HG02798 (cell line): ENCODE measurements around the gene RAB10.
"Not testable (repeated sequence)": the region's sequence is repeated elsewhere in the genome, so short reads cannot be mapped to it uniquely, and the experiment has no call there.

Source experiments
- ATAC-seq: cut with Tn5 transposase; IDR thresholded peaks from one replicate; pipeline ENCODE4 v1.9.1; 2021; ENCODE audit warnings: mild to moderate bottlenecking; ENCODE audit not compliant: unreplicated experiment, poor library complexity

The RAB10 gene

GRCh38 chr2:26052740-26053139 is 18.9 kb downstream of the RAB10 start:
- ATAC-seq: no peak

- no peak for ATAC-seq
Measured at GRCh38 chr2:26054598-26055348, 20.9 kb downstream of the RAB10 start.

GRCh38 chr2:26058390-26058789 is 24.5 kb downstream of the RAB10 start:
- no peak for ATAC-seq

GRCh38 chr2:26059542-26059941 is 25.7 kb downstream of the RAB10 start:
- ATAC-seq: no peak

- ATAC-seq: no peak
Measured at GRCh38 chr2:26061539-26061938, 27.7 kb downstream of the RAB10 start.

- no peak for ATAC-seq
Measured at GRCh38 chr2:26064846-26065245, 31.0 kb downstream of the RAB10 start.

GRCh38 chr2:26067186-26067974 is 33.5 kb downstream of the RAB10 start:
- ATAC-seq: no peak

- ATAC-seq: no peak
Measured at GRCh38 chr2:26067980-26068507, 34.2 kb downstream of the RAB10 start.

GRCh38 chr2:26068602-26069298 is 34.9 kb downstream of the RAB10 start:
- peak; percentile 92 for ATAC-seq

- no peak for ATAC-seq
Measured at GRCh38 chr2:26070730-26071129, 36.8 kb downstream of the RAB10 start.

GRCh38 chr2:26072925-26073768 is 39.3 kb downstream of the RAB10 start:
- no peak for ATAC-seq

- ATAC-seq: no peak
Measured at GRCh38 chr2:26073830-26074229, 39.9 kb downstream of the RAB10 start.

- no peak for ATAC-seq
Measured at GRCh38 chr2:26074676-26075075, 40.8 kb downstream of the RAB10 start.

GRCh38 chr2:26075173-26075572 is 41.3 kb downstream of the RAB10 start:
- no peak for ATAC-seq

GRCh38 chr2:26076001-26076587 is 42.2 kb downstream of the RAB10 start:
- ATAC-seq: no peak

GRCh38 chr2:26077291-26077690 is 43.4 kb downstream of the RAB10 start:
- ATAC-seq: no peak

GRCh38 chr2:26078939-26079338 is 45.1 kb downstream of the RAB10 start:
- ATAC-seq: no peak

- ATAC-seq: no peak
Measured at GRCh38 chr2:26080356-26080755, 46.5 kb downstream of the RAB10 start.

- ATAC-seq: not testable (repeated sequence)
Measured at GRCh38 chr2:26080925-26081324, 47.0 kb downstream of the RAB10 start.

- no peak for ATAC-seq
Measured at GRCh38 chr2:26081556-26081955, 47.7 kb downstream of the RAB10 start.
